T-helper 9 cell (primary cell): Measurements from ENCODE around the gene TBC1D19.
"Not testable (repeated sequence)": the region's sequence is repeated elsewhere in the genome, so short reads cannot be mapped to it uniquely, and the experiment has no call there.

ENCODE experiments used
- DNase-seq: peaks from one replicate; pipeline ENCODE4 v3.0.0-alpha.2; 2020

Gene TBC1D19

GRCh38 chr4:26690506-26690905, 106.6 kb downstream of the TBC1D19 start:
- no peak for DNase-seq

GRCh38 chr4:26692014-26692726, 108.3 kb downstream of the TBC1D19 start:
- DNase-seq = no peak

DNA sequence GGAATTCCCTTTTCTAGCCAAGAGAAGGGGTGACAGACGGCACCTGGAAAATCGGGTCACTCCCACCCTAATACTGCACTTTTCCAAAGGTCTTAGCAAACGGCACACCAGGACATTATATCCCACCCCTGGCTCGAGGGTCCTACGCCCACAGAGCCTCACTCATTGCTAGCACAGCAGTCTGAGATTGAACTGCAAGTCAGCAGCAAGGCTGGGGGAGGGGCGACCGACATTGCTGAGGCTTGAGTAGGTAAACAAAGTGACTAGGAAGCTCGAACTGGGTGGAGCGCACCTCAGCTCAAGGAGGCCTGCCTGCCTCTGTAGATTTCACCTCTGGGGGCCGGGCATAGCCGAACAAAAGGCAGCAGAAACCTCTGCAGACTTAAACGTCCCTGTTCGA, 110.2 kb downstream of the TBC1D19 start:
- DNase-seq = not testable (repeated sequence)

DNA sequence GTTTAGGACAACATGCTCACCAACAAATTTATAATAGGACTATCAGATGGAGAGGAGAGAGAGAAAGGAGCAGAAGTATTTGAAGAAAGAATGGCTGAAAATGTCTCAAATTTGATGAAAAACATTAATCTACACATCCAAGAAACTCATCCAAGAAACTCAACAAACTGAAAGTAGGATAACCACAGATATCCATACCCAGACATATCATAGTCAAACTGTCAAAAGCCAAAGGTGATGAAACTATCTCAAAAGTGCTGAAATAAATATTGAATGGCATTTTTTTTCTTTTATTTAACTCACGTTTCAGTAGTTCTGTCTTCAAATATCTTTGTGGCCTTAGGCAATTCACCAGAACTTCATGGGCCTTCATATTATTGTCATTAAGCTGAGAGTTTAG, 116.2 kb downstream of the TBC1D19 start:
- DNase-seq = no peak

GRCh38 chr4:26701095-26701494, 117.2 kb downstream of the TBC1D19 start:
- DNase-seq = no peak

- DNase-seq = no peak
Observed at GRCh38 chr4:26701786-26702227, 117.9 kb downstream of the TBC1D19 start.

DNA sequence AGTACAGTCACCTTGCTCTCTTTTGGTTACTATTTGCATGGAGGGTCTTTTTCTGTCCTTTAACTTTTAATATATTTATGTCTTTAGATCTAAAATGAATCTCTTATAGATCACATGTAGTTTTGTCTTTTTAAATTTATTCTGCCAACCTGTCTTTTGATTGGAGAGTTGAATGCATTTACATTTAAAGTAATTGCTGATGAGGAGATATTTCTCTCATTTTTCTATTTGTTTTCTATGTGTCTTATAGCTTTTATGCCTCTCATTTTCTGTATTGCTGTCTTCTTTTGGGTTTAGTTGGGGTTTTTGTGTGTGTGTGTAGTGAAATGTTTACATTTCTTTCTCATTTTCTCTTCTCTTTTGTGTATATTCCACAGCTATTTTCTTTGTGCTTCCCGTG, 123.5 kb downstream of the TBC1D19 start:
- no peak for DNase-seq

DNA sequence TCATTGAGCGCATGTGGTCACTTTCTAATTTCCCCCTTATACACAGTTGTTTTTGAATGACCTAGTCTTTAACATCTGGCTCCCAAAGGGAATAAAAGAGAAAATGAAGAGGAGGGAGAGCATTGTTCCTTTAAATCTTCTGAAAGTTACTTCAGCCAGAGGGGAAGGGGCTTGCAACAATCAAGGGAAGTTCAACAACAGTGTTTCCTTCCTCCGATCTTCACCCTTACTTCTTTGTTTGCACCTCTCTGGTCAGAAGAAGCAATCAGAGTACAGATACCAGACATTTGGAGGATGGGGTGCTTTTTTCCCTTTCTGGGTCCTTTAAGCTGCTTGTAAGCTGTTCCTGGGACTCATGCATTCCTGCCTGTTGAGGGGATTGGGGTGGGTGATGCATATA, 125.4 kb downstream of the TBC1D19 start:
- DNase-seq = no peak

DNA sequence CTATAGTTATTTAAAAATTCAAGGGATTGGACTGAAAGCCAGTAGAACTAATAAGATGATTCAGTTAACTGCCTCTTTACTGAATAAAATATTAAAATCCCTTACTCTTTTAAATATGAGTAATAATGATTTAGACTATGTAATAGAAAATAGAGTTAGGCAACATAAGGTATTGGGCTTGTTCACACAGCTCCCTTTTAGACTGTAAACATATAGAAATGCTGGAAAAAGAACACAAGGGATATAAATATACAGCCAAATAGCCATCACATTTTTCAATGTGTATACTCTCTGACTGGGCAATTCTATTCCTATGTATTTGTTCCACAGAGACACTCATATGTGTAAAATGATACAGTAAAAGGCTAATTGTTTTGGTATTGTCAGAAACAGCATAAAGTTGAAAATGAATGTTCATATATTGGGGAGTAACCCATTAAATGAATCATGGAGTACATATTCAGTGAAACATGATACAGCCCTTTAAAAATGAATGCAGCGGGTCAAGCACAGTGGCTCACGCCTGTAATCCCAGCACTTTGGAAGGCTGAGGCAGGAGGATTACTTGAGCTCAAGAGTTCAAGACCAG, 129.8 kb downstream of the TBC1D19 start:
- DNase-seq = no peak

DNA sequence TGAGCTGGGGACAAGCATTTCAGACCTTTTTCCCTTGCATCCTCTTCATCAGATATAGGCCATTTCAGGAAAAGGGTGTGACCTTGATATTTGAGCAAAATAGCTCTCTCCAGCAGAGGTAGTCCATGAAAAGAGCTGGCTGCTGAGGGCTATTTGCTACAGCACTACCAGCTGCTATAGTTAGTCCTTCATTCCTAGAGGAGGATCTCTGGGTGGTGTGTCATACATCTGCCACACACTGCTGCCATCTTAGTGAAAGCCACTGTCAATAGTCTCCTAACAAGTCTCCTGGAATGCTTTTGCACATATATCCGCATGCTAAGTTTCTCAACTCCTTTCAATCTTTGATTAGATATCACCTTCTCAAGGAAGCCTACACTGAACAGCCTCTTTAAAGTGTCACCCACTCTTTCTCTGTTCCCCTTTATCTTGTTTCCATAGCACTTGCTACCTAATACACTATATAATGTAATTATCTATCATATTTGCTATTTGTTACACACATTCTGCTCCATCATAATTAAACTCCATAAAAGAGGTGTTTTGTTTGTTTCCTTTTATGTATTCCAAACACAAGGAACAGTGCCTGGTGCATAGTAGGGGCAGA, 131.9 kb downstream of the TBC1D19 start:
- no peak for DNase-seq

GRCh38 chr4:26717332-26717731, 133.4 kb downstream of the TBC1D19 start:
- DNase-seq = no peak

DNA sequence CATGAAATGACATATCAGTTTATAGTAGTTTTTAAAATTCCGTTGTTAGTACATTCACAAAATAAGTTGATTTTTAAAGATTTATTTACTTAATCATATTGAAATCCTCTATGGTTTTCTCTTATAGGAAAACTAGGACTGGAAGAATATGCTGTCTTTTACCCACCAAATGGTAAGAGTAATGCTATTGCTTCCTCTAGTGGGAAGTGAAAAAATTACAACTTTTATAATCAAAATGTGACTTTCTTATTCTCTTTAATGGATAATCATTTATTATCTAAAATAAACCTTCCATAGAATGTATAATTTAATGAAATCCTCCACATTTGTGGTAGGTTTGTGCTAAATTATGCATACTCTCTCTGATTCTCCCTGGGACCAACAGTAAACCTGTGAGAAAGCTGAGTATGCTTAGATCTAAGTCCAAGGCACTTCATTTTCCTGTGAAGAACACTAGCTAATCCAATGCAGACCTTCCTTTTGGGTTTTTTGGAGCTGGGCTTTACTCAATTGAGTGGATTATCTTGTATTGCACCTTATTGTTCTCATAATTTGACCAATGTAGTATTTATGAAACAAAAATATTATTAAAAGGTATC, 136.2 kb downstream of the TBC1D19 start:
- no peak for DNase-seq

DNA sequence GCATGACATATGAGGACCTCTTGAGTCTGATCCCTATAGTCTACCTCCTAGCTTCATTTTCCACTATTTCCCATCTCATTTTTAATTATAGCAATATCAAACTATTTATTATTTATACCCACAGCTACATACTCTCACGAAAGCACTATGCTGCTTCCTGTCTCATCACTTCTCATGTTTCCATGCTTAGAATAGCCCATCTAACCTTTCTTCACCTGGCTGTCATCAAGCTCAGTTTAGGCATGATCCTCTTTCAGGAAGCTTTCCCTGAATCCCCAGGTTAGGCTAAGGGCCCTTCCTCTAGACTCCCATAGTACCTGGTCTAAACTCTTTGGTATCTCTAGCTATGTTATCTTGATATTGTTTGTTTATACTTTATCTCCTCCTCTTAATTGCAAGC, 137.8 kb downstream of the TBC1D19 start:
- DNase-seq = no peak

DNA sequence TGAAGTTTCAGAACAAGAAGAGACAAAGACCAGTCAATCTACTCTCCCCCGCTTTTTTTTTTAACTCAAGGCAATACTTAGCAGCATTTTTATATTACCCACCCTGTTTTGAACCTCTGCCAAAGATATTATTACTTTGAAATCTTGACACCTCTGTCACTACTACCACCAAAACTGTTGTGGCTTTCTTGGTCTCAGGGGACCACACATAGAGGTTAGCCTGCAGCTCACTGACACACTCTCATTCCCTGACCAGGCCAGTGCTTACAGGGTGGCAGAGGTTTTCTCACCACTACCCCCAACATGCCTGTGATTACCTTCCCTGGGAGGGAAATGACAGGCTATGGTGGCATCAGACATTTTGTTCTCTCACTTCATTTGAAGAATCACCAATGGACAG, 139.3 kb downstream of the TBC1D19 start:
- DNase-seq = no peak

- no peak for DNase-seq
Observed at GRCh38 chr4:26724534-26724933, 140.7 kb downstream of the TBC1D19 start.

GRCh38 chr4:26726655-26727387, 142.9 kb downstream of the TBC1D19 start:
- no peak for DNase-seq

- no peak for DNase-seq
Observed at GRCh38 chr4:26727844-26728243, 144.0 kb downstream of the TBC1D19 start.

DNA sequence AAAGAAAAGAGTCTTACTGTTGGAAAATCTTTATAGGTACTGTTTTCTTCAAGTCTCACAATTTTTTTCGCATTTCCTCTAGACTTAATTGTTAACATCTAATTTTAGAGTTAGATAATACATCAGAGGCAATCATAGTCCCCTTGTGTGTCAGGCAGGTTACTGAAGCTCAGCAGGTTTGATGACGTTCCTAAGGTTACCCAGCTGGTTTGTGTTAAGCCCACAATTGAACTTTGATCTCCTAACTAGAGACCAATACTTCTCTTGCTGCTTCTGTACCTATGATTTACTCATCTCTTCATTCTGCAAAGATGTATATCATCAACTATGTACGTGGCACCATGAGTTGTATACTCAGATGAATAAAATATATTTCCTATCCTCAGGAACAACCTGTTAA, 145.1 kb downstream of the TBC1D19 start:
- no peak for DNase-seq

GRCh38 chr4:26729547-26729946, 145.7 kb downstream of the TBC1D19 start:
- no peak for DNase-seq

- no peak for DNase-seq
Observed at GRCh38 chr4:26731351-26732035, 147.6 kb downstream of the TBC1D19 start.

- no peak for DNase-seq
Observed at GRCh38 chr4:26732356-26732755, 148.5 kb downstream of the TBC1D19 start.

- no peak for DNase-seq
Observed at GRCh38 chr4:26736621-26737020, 152.7 kb downstream of the TBC1D19 start.

- DNase-seq = no peak
Observed at GRCh38 chr4:26737385-26737784, 153.5 kb downstream of the TBC1D19 start.
